KOPT-K1 (cell line): ENCODE data around the gene TGM5.

Experiments
- H3K27ac ChIP-seq: fragments of 200-600 bp; sonication (generic); 2 replicates; pipeline ENCODE4 v1.5.1; 2016; ENCODE audit warnings: antibody characterized with exemption, mild to moderate bottlenecking, low read depth, low read length; ENCODE audit not compliant: poor library complexity, severe bottlenecking
- H3K36me3 ChIP-seq: fragments of 200-600 bp; sonication (generic); 2 replicates; pipeline ENCODE4 v1.5.1; 2017; ENCODE audit warnings: antibody characterized with exemption, mild to moderate bottlenecking, low read length, moderate library complexity; ENCODE audit not compliant: insufficient read depth
- H3K9me3 ChIP-seq: fragments of 200-600 bp; sonication (generic); 2 replicates; pipeline ENCODE4 v1.5.1; 2017; ENCODE audit warnings: antibody characterized with exemption, low read length, mild to moderate bottlenecking; ENCODE audit not compliant: insufficient read depth, poor library complexity, severe bottlenecking

TGM5 gene

GRCh38 chr15:43185157-43186002, 81.3 kb downstream of the TGM5 start, which contains the start of gene CCNDBP1:
Gene CCNDBP1, plus strand, starts transcription at chr15:43185403. Its CDS starts 96 bp downstream, at chr15:43185499.
- Histone ChIP-seq H3K27ac (peak within 1 kb of the TSS; percentile 60), H3K36me3 (peaks cover 12% of the 10 kb centered on the region), H3K9me3 (no peaks in the 10 kb centered on the region)

GRCh38 chr15:43184407-43185124, 82.2 kb downstream of the TGM5 start:
- Histone ChIP-seq H3K9me3 (no peaks in the 10 kb centered on the region), H3K36me3 (peaks cover 4% of the 10 kb centered on the region; the same call in 1 of the 2 replicates), H3K27ac (peak overlapping the region; percentile 60)

- Histone ChIP-seq H3K9me3 (no peaks in the 10 kb centered on the region), H3K36me3 (no peaks in the 10 kb centered on the region), H3K27ac (no peak overlapping the region)
Measured at GRCh38 chr15:43183270-43183669, 83.5 kb downstream of the TGM5 start.
